Measurements from ENCODE around the gene SLC50A1.
A peak's percentile ranks its signal among the peaks of the same experiment; 100 is the strongest.

The SLC50A1 gene

DNA sequence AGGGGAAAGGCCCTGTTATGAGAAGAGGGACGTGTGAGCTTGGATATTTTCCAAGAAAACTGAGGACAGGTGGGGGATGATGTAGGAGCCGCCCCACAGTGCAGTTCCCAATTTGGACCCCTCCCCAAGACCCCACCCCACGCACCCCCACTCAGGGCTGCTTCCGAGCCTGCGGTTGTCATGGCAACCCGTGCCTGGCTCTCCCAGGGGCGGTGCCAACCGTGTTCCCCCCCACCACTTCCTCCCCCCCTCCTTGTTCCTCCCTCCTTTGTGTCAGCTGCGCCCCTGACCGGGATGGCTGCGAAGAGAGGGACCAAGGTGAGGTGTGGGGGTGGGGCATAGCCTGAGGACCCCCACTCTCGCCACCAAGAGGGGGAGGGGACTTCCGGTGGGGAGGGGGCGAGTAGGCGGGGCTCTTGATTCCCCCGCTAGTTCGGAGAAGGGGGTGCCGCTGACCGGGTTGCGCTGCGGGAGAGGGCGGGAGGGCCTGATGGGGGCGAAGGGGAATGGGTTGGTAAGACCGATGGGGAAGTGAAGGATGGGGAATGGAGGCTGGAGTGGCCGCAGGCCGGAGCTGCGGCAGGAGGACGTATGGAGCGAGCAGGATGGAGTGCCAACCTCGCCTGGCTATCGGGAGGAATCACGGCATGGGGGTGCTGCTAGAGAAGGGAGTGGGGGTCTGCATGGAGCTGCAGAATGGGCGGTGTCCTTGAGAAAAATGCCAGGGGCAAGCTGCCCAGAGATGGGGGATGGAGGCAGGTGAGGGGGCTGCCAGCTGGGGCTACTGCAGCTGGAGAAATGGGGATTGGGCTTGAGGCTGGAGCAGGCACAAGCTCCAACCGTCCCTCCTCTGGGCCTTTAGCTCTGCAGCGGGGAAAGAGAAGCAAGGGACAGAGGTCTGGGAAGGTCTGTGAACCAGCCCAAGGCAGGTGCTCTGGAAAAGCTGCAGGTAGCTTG lies 39.0 kb downstream of the SLC50A1 start:
- peak overlapping the region; percentile 82 for H3K4me2 ChIP-seq (ENCODE audit: low read depth, low read length)
- TF ChIP-seq EZH2phosphoT487 (IDR thresholded peaks at IDR 0.05; ENCODE audit: low read length) (no peak), EZH2 (optimal IDR thresholded peaks at IDR 0.05; ENCODE audit: low read depth, low read length) (no peak)
- TF ChIP-seq, protein P1, sequence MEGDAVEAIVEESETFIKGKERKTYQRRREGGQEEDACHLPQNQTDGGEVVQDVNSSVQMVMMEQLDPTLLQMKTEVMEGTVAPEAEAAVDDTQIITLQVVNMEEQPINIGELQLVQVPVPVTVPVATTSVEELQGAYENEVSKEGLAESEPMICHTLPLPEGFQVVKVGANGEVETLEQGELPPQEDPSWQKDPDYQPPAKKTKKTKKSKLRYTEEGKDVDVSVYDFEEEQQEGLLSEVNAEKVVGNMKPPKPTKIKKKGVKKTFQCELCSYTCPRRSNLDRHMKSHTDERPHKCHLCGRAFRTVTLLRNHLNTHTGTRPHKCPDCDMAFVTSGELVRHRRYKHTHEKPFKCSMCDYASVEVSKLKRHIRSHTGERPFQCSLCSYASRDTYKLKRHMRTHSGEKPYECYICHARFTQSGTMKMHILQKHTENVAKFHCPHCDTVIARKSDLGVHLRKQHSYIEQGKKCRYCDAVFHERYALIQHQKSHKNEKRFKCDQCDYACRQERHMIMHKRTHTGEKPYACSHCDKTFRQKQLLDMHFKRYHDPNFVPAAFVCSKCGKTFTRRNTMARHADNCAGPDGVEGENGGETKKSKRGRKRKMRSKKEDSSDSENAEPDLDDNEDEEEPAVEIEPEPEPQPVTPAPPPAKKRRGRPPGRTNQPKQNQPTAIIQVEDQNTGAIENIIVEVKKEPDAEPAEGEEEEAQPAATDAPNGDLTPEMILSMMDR (IDR thresholded peaks at IDR 0.05; ENCODE audit: low read length) = no peak
- no peak for DNase-seq
- H3K4me3 ChIP-seq (ENCODE audit: low read length) = peak overlapping the region; percentile 78
- H3K36me3 ChIP-seq (replicated peaks; ENCODE audit: insufficient read depth, low read length) = no peaks in the 10 kb centered on the region
- H3K9me3 ChIP-seq (replicated peaks; ENCODE audit: insufficient read depth, low read length) = no peaks in the 10 kb centered on the region
- H3K27me3 ChIP-seq (replicated peaks; ENCODE audit: insufficient read depth, low read length) = peaks cover 45% of the 10 kb centered on the region
- no peaks in the 10 kb centered on the region for H4K20me1 ChIP-seq (ENCODE audit: insufficient read depth, low read length)
- H3K4me1 ChIP-seq (ENCODE audit: low read length) = peaks cover 21% of the 10 kb centered on the region
- H3K9me2 ChIP-seq (replicated peaks; ENCODE audit: insufficient read depth, low read length) = no peaks in the 10 kb centered on the region
- no peaks in the 10 kb centered on the region for H3F3A ChIP-seq (ENCODE audit: insufficient read depth, low read length)
- H3K27ac ChIP-seq (ENCODE audit: low read length) = no peak overlapping the region
- peak overlapping the region; percentile 3; the same call in 1 of the 2 replicates for H3K9ac ChIP-seq (ENCODE audit: low read length)
- peaks cover 18% of the 10 kb centered on the region for H3K79me2 ChIP-seq (ENCODE audit: low read length)
- peak overlapping the region; percentile 83; the same call in 1 of the 2 replicates for H2AFZ ChIP-seq (ENCODE audit: low read length)

DNA sequence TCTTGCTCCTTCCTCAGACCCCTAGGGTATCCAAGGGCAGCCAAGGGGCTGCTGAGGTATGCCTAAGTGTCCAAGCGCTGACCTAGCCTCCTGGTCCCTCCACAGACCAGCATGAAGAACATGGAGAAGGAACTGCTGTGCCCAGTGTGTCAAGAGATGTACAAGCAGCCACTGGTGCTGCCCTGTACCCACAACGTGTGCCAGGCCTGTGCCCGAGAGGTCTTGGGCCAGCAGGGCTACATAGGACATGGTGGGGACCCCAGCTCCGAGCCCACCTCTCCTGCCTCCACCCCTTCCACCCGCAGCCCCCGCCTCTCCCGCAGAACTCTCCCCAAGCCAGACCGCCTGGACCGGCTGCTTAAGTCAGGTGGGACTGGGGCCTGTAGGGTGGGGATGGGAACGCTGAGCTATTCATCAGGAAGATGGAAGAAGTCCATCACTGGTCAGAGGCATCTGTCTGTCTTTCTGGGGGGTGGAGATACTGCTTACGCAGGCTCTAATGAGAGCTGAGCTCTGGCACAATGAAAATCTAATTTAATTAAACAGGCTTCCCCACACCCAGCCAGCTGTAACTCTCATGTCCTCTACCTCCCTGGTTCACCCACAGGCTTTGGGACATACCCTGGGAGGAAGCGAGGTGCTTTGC lies 39.8 kb downstream of the SLC50A1 start:
- Histone ChIP-seq H4K20me1 (ENCODE audit: insufficient read depth, low read length) (no peaks in the 10 kb centered on the region), H3K9me2 (replicated peaks; ENCODE audit: insufficient read depth, low read length) (no peaks in the 10 kb centered on the region), H3K27me3 (replicated peaks; ENCODE audit: insufficient read depth, low read length) (peaks cover 47% of the 10 kb centered on the region), H3K4me3 (ENCODE audit: low read length) (no peak overlapping the region), H3K36me3 (replicated peaks; ENCODE audit: insufficient read depth, low read length) (no peaks in the 10 kb centered on the region), H3F3A (ENCODE audit: insufficient read depth, low read length) (no peaks in the 10 kb centered on the region), H2AFZ (ENCODE audit: low read length) (no peak overlapping the region), H3K79me2 (ENCODE audit: low read length) (peaks cover 18% of the 10 kb centered on the region), H3K9me3 (replicated peaks; ENCODE audit: insufficient read depth, low read length) (no peaks in the 10 kb centered on the region), H3K4me1 (ENCODE audit: low read length) (peaks cover 21% of the 10 kb centered on the region), H3K9ac (ENCODE audit: low read length) (no peak overlapping the region), H3K27ac (ENCODE audit: low read length) (no peak overlapping the region), H3K4me2 (ENCODE audit: low read depth, low read length) (no peak overlapping the region)
- no peak for TF ChIP-seq EZH2phosphoT487 (IDR thresholded peaks at IDR 0.05; ENCODE audit: low read length)
- TF ChIP-seq EZH2 (optimal IDR thresholded peaks at IDR 0.05; ENCODE audit: low read depth, low read length) = no peak
- TF ChIP-seq, protein P1 (IDR thresholded peaks at IDR 0.05; ENCODE audit: low read length) = no peak
- no peak for DNase-seq

DNA sequence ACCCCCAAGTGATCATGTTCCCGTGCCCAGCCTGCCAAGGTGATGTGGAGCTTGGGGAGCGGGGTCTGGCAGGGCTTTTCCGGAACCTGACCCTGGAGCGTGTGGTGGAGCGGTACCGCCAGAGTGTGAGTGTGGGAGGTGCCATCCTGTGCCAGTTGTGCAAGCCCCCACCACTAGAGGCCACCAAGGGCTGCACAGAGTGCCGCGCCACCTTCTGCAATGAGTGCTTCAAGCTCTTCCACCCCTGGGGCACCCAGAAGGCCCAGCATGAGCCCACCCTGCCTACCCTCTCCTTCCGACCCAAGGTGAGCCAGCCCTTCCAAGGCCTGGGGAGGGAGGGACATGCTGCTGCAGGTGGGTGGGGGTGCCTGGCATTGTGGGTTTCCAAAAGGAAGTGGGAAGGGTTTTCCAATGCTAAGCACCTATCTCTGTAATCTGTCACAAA lies 40.3 kb downstream of the SLC50A1 start:
- Histone ChIP-seq H3K79me2 (ENCODE audit: low read length) (peaks cover 18% of the 10 kb centered on the region), H3F3A (ENCODE audit: insufficient read depth, low read length) (no peaks in the 10 kb centered on the region), H3K4me1 (ENCODE audit: low read length) (peaks cover 21% of the 10 kb centered on the region), H4K20me1 (ENCODE audit: insufficient read depth, low read length) (no peaks in the 10 kb centered on the region), H3K4me3 (ENCODE audit: low read length) (no peak overlapping the region), H3K9me2 (replicated peaks; ENCODE audit: insufficient read depth, low read length) (no peaks in the 10 kb centered on the region), H3K27ac (ENCODE audit: low read length) (no peak overlapping the region), H3K36me3 (replicated peaks; ENCODE audit: insufficient read depth, low read length) (no peaks in the 10 kb centered on the region), H3K4me2 (ENCODE audit: low read depth, low read length) (no peak overlapping the region), H3K9ac (ENCODE audit: low read length) (no peak overlapping the region), H3K9me3 (replicated peaks; ENCODE audit: insufficient read depth, low read length) (no peaks in the 10 kb centered on the region), H2AFZ (ENCODE audit: low read length) (no peak overlapping the region), H3K27me3 (replicated peaks; ENCODE audit: insufficient read depth, low read length) (peaks cover 47% of the 10 kb centered on the region)
- peak; percentile 42 for DNase-seq
- TF ChIP-seq EZH2phosphoT487 (IDR thresholded peaks at IDR 0.05; ENCODE audit: low read length) = no peak
- TF ChIP-seq, protein P1 (IDR thresholded peaks at IDR 0.05; ENCODE audit: low read length) = peak; percentile 24

Data from MM.1S (cell line).